GM21717 (cell line): Measurements from ENCODE around the gene POU2F2.

Experiments
- ATAC-seq: cut with Tn5 transposase; IDR thresholded peaks from one replicate; pipeline ENCODE4 v1.9.1; 2021; ENCODE audit warnings: mild to moderate bottlenecking, moderate library complexity; ENCODE audit not compliant: unreplicated experiment

The POU2F2 gene

GRCh38 chr19:42126574-42126973, 5.7 kb downstream of the POU2F2 start:
- ATAC-seq = no peak

DNA sequence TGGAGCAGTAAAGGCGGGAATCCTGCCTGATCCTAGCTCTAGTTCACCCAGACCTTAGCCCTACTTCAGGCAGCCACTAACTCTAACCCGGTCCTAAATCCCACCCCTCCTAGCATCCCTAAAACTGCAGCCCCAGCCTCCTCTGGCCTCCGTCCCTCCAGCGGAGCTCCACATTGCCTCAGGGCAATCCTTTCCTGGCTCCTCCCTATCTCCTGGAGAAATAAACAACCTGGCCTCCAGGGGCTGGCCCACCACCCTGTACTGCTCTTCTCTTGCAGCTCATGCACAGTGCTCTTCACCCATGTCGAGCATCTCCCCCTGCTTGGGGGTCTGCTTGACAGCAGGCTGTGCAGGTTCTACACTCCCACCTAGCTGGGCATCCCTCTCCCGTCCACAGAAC, 6.7 kb downstream of the POU2F2 start:
- no peak for ATAC-seq

DNA sequence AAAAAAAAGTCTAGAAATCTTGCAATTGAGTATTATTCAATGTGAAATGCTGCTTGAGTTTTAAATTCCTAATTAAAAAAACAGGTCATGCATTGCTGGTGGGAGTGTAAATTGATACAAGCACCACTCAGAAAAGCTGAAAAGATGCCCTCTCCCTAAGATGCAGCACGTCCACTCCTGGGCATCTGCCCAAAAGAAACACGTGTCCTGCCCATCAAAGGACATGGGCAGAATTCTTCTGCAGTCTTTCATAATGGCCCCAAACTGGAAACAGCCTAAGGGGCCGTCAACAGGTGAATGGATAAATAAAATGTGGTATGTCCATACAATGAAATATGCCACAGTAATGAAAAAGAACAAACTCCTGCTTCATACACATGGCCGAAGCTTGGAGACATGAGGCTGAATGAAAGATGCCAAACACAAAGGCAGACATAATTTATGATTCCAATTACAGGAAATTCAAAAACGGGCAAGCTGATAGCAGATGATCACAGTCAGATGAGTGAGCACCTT, 7.8 kb downstream of the POU2F2 start:
- ATAC-seq = no peak

- ATAC-seq = no peak
These were observed 8.5 kb downstream of the POU2F2 start for GRCh38 chr19:42123765-42124164.

- no peak for ATAC-seq
These were observed 9.3 kb downstream of the POU2F2 start for GRCh38 chr19:42122691-42123607.

DNA sequence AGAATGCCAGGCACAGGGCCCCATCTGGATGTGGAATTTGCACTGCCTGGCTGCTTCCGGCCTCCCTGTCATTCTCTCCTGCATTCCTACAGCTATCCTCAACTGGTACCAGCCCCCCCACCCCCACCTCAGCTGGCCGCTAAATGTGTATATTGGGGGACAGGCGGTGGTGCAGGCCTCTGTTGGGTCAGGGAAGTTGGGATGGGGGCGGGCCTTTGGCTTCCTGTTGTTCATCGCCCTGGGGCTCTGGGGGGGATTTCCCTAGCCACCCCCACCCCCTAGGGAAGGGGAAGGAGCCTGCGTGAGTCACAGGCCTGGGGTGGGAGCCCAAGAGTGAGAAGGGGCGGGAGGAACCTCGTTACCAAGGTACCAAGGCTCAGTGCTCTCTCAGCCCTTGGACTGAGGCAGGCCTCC, 10.6 kb downstream of the POU2F2 start:
- ATAC-seq = no peak

GRCh38 chr19:42121036-42121621, 11.1 kb downstream of the POU2F2 start:
- ATAC-seq = no peak

DNA sequence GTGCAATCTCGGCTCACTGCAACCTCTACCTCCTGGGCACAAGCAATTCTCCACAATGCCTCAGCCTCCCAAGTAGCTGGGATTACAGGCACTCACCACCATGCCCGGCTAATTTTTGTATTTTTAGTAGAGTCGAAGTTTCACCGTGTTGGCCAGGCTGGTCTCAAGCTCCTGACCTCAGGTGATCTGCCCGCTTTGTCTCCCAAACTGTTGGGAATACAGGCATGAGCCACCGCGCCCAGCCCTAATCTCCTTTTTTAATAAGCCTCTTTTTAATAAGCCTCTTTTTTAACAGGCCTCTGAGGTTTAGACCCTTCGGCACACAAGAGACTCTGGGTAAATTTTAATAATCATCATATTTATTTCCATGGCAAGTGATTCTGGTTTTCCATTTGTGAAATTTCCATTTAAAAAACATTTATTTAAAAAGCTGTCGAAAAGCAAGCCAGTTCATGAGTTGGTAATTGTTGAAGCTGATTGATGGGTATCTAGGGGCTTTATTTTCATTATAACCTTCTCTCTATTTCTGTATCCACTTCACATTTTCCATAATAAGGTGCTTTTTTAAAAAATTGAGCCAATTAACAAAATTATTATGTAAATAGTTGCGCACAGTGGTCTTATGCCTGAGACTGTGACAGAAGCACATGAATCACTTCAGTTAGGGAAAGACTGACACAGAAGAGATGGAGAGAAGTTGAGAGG, 11.8 kb downstream of the POU2F2 start:
- ATAC-seq = no peak

DNA sequence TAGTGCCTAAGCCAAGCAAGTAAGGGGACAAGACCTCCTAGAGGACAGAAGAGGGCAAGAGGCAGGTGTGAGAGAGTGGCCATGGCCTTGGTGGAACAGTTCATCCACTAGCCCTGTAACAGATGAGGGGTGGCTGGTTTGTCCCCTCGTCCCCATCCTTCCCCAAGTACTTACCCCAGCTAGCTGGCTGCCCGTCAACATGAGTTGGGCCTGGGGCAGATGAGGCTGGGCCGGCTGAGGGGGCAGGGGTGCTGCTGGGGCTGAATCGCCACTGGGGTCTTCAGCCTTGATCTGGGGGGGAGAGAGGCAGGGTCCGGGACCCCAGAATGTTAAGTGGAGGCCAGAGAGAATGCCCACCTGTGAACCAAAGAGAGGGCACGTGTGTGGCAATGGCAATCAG, 15.2 kb downstream of the POU2F2 start:
- no peak for ATAC-seq

DNA sequence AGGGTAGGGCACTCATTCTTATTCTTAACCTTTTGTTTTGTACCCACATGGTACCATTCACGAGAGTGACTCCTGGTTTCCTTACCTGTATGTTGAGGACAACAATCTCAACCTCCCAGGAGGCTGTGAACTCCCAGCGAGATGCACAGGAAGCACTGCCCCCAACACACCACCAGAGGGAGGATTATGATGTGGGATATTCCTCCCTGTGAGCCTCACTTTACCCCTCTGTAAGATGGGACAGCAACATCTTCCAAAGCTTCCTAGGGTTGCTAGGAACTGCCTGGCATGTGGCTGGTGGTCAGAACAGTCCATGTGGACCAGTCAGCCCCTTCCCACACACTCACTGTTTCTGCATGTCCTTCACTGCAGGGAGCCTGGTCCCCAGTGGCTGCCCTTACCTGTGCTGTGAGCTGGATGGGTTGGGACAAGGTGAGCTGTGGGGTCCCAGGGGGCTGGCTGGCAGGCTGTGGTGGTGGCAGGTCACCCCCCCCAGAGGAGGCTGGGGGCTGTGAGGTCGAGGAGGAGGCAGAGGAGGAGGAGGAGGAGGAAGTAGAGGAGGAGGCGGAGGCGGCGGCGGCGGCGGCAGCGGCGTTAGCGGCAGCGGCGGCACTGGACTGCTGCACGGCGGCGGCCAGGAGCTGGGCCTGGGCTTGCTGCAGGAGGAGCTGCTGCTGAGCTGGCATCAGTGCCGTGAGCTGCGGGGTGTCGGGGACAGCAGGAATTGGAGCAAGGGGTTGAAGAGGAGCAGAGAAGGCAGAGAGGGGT, 15.8 kb downstream of the POU2F2 start:
- ATAC-seq = no peak

- ATAC-seq = no peak
These were observed 16.5 kb downstream of the POU2F2 start for GRCh38 chr19:42115705-42116104.

- no peak for ATAC-seq
These were observed 17.0 kb downstream of the POU2F2 start for GRCh38 chr19:42115219-42115618.

GRCh38 chr19:42114412-42114811, 17.8 kb downstream of the POU2F2 start:
- ATAC-seq = no peak

GRCh38 chr19:42113641-42114348, 18.5 kb downstream of the POU2F2 start:
- no peak for ATAC-seq

- no peak for ATAC-seq
These were observed 20.4 kb downstream of the POU2F2 start for GRCh38 chr19:42111811-42112210.

GRCh38 chr19:42111384-42111783, 20.9 kb downstream of the POU2F2 start:
- ATAC-seq = no peak

GRCh38 chr19:42110658-42111057, 21.6 kb downstream of the POU2F2 start:
- no peak for ATAC-seq

DNA sequence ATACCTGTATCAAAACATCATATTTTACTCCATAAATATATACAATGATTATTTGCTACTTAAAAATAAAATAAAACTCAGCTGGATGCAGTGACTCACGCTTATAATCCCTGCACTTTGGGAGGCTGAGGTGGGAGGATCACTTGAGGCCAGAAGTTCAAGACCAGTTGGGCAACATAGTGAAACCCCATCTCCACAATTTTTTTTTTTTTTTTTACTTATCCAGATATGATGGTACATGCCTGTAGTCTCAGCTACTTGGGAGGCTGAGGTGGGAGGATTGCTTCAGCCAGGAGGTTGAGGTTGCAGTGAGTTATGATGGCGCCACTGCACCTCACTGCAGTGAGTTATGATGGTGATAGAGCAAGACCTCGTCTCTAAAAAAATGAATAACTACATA, 22.4 kb downstream of the POU2F2 start:
- ATAC-seq = no peak

GRCh38 chr19:42108527-42109389, 23.5 kb downstream of the POU2F2 start:
- ATAC-seq = peak; percentile 58
